Hindlimb muscle (tissue), 1 donor: ENCODE measurements around the gene MTA3. TPM values are rescaled to one million over a fixed set of nuclear protein-coding genes. Genes with fewer than 3 reads are reported as not detected.

Experiments
- polyA plus RNA-seq: library from polyadenylated mRNA; unstranded; fragments of 120-200 nt; gene quantifications from one replicate; pipeline ENCODE4 v1.2.1, GENCODE V29; 2013; ENCODE audit not compliant: insufficient read length

MTA3 gene
- polyA plus RNA-seq, 1 donor, result 26.9 TPM

Other genes starting within 250 kb of the MTA3 start
- 150 TPM for gene COX7A2L, start 207.4 kb upstream of the MTA3 start, polyA plus RNA-seq
- gene KCNG3, start 74.7 kb upstream of the MTA3 start, polyA plus RNA-seq, result 0.05 TPM
- 7.0 TPM for gene OXER1, start 195.5 kb downstream of the MTA3 start, polyA plus RNA-seq
- gene HAAO, start 224.0 kb downstream of the MTA3 start, polyA plus RNA-seq, result 25.6 TPM